Measurements from ENCODE around the gene HSPD1.
"Not testable (repeated sequence)": the region's sequence is repeated elsewhere in the genome, so short reads cannot be mapped to it uniquely, and the experiment has no call there.

Gene HSPD1

GRCh38 chr2:197496695-197497094 is 2.9 kb downstream of the HSPD1 start:
- no peak for DNase-seq (ENCODE audit: low spot score)

DNA sequence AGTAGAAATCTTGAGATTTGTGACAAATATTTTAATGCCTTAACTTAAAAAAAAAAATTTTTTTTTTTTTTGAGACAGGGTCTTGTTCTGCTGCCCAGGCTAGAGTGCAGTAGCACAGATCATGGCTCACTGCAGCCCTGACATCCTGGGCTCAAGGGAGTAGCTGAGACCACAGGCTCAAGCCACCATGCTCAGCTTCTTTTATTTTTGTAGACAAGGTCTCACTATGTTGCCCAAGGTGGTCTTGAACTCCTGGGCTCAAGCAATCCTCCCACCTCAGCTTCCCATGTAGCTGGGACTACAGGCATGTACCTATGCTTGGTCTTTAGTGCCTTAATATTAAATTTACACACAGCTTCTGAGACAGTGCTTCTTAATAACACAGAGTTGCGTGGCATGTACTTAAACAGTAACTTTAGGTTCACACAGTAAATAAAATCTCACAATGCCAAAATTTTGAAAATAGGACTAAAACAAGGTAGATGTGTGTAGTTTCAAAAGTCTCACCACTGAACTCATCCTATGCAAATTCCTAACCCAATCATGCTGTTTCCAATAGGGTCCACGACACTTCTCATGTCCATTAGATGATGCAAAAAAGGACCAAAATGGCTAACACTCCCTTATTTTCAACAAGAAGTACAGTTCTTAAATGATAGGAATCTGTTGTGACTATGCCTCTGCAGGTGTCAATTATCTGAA is 4.1 kb downstream of the HSPD1 start:
- no peak for DNase-seq (ENCODE audit: low spot score)

DNA sequence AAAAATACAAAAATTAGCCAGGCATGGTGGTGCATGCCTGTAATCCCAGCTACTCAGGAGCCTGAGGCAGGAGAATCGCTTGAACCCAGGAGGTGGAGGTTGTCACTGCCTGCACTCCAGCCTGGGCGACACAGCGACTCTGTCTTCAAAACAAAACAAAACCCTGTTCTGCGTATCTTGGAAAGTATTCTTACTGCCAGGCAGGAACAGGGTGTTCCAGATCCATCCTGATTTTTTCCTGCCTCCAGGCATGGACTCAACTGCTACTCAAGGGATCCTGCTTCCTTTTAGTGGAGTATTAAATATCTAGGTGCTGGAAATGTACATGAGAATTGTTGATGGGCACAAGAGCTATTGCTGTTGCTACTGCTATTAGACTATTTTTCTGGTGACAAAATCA is 12.3 kb downstream of the HSPD1 start:
- DNase-seq (ENCODE audit: low spot score), result no peak

GRCh38 chr2:197486175-197486574 is 13.5 kb downstream of the HSPD1 start:
- DNase-seq (ENCODE audit: low spot score), result no peak

DNA sequence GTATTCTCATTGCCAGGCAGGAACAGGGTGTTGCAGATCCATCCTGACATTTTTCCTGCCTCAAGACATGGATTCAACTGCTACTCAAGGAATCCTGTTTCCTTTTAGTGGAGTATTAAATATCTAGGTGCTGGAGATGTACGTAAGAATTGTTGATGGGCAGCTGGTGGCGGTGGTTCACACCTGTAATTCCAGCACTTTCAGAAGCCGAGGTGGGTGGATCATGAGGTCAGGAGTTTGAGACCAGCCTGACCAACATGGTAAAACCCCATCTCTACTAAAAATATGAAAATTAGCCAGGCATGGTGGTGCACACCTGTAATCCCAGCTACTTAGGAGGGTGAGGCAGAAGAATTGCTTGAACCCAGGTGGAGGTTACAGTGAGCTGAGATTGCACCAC is 15.4 kb downstream of the HSPD1 start:
- not testable (repeated sequence) for DNase-seq (ENCODE audit: low spot score)

- no peak for DNase-seq (ENCODE audit: low spot score)
Measured at GRCh38 chr2:197480165-197481036, 19.2 kb downstream of the HSPD1 start.

DNA sequence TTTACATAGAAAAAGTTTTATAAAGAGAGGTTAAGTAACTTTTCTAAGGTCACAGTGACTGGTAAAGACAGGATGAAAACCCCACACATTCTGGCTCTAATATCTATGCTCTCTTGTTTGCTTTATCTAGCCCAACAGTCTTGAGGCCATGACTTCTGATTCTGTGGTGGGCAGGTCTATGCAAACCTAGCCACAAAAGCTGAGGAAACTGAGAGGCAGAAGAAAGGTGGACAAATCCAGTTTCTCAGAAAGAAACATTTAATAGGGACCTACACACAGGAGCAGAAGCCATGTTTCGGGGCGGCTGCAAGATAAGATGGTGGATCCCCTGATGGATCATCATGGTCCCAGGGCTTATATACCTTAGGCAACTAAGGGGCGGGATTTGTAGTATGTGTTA is 21.8 kb downstream of the HSPD1 start:
- DNase-seq (ENCODE audit: low spot score), result no peak

DNA sequence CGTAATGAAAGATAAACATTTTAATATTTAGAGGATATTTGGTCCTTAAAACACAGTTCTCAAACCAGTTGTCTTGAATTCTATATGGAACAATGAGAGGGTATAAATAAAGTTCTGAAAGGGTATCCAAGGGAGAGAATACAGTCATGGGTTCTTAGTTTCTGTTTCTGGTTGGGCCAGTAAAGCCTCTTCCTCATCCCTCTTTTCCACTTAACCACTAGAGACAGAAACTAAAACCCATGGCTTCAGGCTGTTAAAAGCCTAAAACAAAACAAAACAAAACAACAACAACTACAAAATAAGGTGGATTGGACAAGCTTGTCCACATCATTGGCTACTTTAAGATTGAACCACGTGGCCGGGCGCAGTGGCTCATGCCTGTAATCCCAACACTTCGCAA is 27.5 kb downstream of the HSPD1 start:
- no peak for DNase-seq (ENCODE audit: low spot score)

DNA sequence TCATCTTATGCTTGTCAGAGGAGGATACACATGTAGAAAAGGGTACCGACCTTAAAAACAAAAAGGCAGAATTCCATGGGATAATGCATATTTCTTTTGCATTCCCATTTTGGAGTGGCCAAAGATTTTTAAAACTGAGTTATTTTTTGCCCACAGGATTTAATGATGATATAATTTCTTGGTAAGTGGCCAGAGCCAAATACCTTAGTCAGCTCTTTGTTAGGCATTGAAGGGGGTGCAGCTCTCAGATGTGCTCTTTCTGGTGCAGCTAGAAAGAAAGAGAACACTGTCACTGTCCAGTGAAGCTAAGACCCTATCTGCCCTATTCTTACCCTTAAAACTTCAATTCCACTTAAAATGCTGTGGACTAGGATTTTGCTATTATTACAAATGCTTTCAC is 35.5 kb downstream of the HSPD1 start:
- no peak for DNase-seq (ENCODE audit: low spot score)

GRCh38 chr2:197461057-197461456 is 38.6 kb downstream of the HSPD1 start:
- DNase-seq (ENCODE audit: low spot score), result no peak

DNA sequence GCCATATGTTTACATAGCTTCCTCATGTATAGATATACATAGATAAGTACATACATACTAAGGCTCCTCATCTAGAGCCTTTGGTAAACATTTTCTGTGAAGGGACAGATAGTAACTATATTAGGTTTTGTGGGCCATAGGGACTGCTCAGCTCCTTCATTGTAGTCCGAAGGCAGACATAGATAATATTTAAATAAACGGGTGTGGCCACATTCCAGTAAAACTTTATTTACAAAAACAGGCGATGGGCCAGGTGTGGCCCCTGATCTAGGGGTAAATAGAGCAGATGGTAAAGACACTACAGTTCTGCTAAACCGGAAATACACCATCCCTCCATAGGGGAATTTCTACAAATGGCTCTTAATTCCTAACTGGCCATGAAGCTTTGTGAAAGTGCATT is 39.0 kb downstream of the HSPD1 start:
- DNase-seq (ENCODE audit: low spot score), result no peak

GRCh38 chr2:197455428-197455827 is 44.2 kb downstream of the HSPD1 start:
- DNase-seq (ENCODE audit: low spot score), result no peak

DNA sequence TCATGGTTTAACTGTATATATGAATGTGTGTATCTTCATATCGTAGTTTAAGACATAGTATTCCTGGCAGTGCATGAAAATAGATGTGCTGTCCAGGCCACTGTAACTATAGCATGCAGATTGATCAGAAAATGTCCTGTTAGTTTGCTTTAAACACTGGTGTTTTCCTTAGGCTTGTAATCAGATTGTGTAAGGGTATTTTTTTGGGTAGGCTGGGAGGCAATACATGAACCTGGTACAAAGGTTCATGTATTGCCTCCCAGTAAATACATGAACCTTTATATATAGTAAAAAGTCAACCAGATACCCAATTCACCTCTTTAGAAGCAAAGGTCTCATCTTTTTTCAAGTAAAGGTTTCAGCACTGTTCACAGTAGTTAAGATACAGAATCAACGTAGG is 44.7 kb downstream of the HSPD1 start:
- no peak for DNase-seq (ENCODE audit: low spot score)

- no peak for DNase-seq (ENCODE audit: low spot score)
Measured at GRCh38 chr2:197453914-197454398, 45.7 kb downstream of the HSPD1 start.

DNA sequence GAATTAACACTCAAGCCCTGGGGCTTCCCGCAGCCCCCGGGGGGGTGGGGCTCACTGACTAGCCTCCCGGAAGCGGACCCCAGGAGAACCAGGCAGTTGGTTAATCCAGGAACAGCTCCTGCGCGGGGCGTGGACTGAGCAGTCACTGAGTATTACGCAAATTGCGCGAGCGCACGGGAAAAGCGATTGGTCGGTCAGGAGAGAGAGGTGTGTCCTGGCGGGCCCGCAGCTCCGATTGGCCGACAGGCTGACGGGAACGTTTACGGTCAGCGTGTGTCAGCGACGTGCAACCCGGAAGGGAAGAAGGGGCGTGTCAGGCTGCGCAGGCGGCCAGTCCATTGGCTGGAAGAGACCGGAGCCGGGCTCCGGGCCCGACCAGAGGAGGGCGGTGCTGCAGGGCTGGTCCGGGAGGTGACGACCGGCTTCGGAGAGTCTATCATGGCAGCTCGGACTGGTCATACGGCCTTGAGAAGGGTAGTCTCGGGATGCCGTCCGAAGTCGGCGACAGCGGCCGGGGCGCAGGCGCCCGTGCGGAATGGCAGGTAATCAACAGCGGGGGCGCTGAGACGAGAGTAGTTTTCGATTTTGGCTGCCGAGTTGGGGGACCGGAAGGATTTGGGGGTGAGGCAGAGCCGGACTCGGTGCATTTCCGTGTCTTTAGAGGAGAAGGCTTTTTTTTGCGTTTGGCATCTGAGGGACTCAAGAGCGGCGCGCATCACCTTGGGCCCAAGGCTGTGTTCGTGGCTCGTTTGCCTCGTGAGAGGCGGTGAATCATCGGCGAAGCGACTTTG is 46.3 kb downstream of the HSPD1 start, which contains the start of gene COQ10B:
Gene COQ10B, plus strand, starts transcription at position 430 of the 791 bp plus-strand sequence. Its CDS starts 9 bp downstream, at position 439.
- peak; percentile 100 for DNase-seq (ENCODE audit: low spot score)

- DNase-seq (ENCODE audit: low spot score), result no peak
Measured at GRCh38 chr2:197452754-197453122, 46.9 kb downstream of the HSPD1 start.

DNA sequence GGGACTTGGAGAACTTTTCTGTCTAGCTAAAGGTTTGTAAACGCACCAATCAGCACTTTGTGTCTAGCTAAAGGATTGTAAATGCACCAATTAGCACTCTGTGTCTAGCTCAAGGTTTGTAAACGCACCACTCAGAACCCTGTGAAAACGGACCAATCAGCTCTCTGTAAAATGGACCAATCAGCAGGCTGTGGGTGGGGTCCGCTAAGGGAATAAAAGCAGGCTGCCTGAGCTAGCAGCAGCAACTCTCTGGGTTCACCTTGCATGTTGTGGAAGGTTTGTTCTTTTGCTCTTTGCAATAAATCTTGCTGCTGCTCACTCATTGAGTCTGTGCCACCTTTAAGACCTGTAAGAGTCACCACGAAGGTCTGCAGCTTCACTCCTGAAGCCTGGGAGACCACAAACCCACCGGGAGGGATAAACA is 48.7 kb downstream of the HSPD1 start:
- DNase-seq (ENCODE audit: low spot score), result not testable (repeated sequence)

GRCh38 chr2:197450465-197450864 is 49.2 kb downstream of the HSPD1 start:
- no peak for DNase-seq (ENCODE audit: low spot score)

- no peak for DNase-seq (ENCODE audit: low spot score)
Measured at GRCh38 chr2:197446844-197447243, 52.8 kb downstream of the HSPD1 start.

DNA sequence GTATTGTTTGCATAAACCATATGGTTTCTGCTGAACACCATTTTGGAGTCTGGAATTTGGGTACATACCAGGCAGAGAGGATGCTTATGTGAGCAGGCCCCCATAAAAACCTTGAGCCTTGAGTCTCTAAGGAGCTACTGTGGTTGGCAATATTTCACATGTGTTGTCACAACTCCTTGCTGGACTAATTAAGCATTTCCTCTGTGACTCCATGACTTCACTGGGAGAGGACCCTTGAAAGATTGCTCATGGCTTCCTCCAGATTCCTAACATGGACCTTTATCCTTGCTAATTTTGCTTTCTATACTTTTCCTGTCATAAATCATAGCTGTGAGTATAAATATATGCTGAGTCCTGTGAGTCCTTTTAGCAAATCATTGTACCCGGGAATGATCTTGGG is 53.9 kb downstream of the HSPD1 start:
- no peak for DNase-seq (ENCODE audit: low spot score)

DNA sequence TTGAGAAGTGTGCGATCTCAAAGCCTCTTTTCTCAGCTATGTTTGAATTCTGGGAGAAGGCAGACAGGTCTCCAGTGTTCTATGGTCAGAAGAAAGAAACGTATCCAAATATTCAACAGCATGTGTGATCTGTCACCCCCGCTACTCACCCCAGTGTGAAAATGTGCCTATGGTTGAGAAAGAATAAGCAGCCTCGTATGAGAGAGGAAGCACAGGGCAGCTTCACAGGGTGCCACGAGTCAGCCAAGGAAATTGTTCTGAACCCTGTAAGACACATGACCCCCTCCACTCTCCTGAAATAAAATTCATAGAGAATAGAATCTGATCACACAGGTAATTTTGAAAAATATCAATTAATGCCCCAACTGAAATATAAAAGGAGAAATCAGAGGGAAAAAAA is 56.8 kb downstream of the HSPD1 start:
- peak; percentile 45 for DNase-seq (ENCODE audit: low spot score)

GRCh38 chr2:197437380-197437779 is 62.3 kb downstream of the HSPD1 start:
- no peak for DNase-seq (ENCODE audit: low spot score)
